ENCODE measurements around the gene PCDH9. TPM values are rescaled to one million over a fixed set of nuclear protein-coding genes. Genes with fewer than 3 reads are reported as not detected.

The PCDH9 gene
- total RNA-seq, 1 donor from 2014 or later: 3.7 TPM

DNA sequence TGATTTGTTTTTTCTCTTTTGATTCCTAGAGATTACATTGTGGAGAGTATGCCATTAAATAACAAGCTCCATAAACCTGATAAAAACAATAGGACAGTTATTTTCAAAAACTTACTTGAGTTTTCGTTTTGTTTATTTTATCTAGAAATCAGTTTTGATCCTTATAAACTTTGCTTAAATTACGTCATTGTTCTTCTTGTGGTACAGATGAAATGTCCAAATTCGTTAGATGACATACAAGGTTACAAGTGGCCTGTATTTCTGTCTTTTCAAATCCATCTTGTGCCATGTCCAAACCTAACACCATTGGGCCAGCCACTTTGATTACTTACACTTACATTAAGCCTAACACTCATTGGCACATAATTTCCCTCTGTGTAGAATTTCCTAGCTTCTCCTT, 372.0 kb downstream of the PCDH9 start:
- Histone ChIP-seq H3K9me3 (no peaks in the 10 kb centered on the region), H3K27me3 (no peaks in the 10 kb centered on the region), H3K4me3 (no peak overlapping the region), H3K4me1 (no peaks in the 10 kb centered on the region), H3K27ac (no peak overlapping the region), H3K36me3 (no peaks in the 10 kb centered on the region)
- TF ChIP-seq POLR2AphosphoS5 (IDR thresholded peaks at IDR 0.05; ENCODE audit: insufficient read depth in 1 of 2, low read depth in 1 of 2) (no peak), CTCF (IDR thresholded peaks at IDR 0.05) (no peak), POLR2A (IDR thresholded peaks at IDR 0.05) (no peak)
- intact Hi-C loops (cut with DNase I): no loop called here
- no peak for DNase-seq (ENCODE audit: extremely low spot score in 2 of 2)

DNA sequence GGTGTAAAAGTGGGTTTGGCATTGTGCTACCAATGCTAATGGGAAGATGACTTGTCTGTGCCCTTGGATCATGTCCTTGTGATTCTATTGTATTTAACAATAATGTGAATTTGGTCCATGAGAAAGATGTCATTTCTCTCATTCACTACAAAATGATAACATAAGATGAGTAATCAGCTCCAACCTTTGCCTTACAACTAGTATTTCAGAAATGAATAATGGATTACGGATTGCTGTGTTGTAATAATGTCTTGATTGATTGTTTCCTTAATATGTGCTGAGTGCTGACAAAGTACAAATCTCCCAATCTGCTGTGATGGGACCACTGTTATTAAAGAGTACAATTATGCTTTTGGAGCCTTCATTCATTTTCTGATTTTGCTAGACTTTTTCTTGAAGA, 375.0 kb downstream of the PCDH9 start:
- intact Hi-C loops (cut with DNase I): no loop called here
- no peaks in the 10 kb centered on the region for H3K36me3 ChIP-seq
- no peak overlapping the region for H3K27ac ChIP-seq
- no peaks in the 10 kb centered on the region for H3K9me3 ChIP-seq
- H3K4me1 ChIP-seq: no peaks in the 10 kb centered on the region
- TF ChIP-seq CTCF (IDR thresholded peaks at IDR 0.05) (no peak), POLR2A (IDR thresholded peaks at IDR 0.05) (no peak), POLR2AphosphoS5 (IDR thresholded peaks at IDR 0.05; ENCODE audit: insufficient read depth in 1 of 2, low read depth in 1 of 2) (no peak)
- no peak for DNase-seq (ENCODE audit: extremely low spot score in 2 of 2)
- H3K4me3 ChIP-seq: no peak overlapping the region
- H3K27me3 ChIP-seq: no peaks in the 10 kb centered on the region

- Histone ChIP-seq H3K4me1 (no peaks in the 10 kb centered on the region), H3K4me3 (no peak overlapping the region), H3K9me3 (no peaks in the 10 kb centered on the region), H3K27me3 (no peaks in the 10 kb centered on the region), H3K27ac (no peak overlapping the region), H3K36me3 (no peaks in the 10 kb centered on the region)
- TF ChIP-seq POLR2A (IDR thresholded peaks at IDR 0.05): no peak
- TF ChIP-seq CTCF (IDR thresholded peaks at IDR 0.05): no peak
- no peak for TF ChIP-seq POLR2AphosphoS5 (IDR thresholded peaks at IDR 0.05; ENCODE audit: insufficient read depth in 1 of 2, low read depth in 1 of 2)
- intact Hi-C loops (cut with DNase I): no loop called here
- no peak for DNase-seq (ENCODE audit: extremely low spot score in 2 of 2)
Observed at GRCh38 chr13:66853564-66853963, 376.6 kb downstream of the PCDH9 start.

- Histone ChIP-seq H3K4me1 (no peaks in the 10 kb centered on the region), H3K36me3 (no peaks in the 10 kb centered on the region), H3K9me3 (no peaks in the 10 kb centered on the region), H3K27me3 (no peaks in the 10 kb centered on the region), H3K27ac (no peak overlapping the region), H3K4me3 (no peak overlapping the region)
- no peak for TF ChIP-seq POLR2AphosphoS5 (IDR thresholded peaks at IDR 0.05; ENCODE audit: insufficient read depth in 1 of 2, low read depth in 1 of 2)
- TF ChIP-seq CTCF (IDR thresholded peaks at IDR 0.05): no peak
- TF ChIP-seq POLR2A (IDR thresholded peaks at IDR 0.05): no peak
- DNase-seq (ENCODE audit: extremely low spot score in 2 of 2): no peak
- intact Hi-C loops (cut with DNase I): no loop called here
Observed at GRCh38 chr13:66849706-66850105, 380.4 kb downstream of the PCDH9 start.

- Histone ChIP-seq H3K27ac (no peak overlapping the region), H3K4me1 (no peaks in the 10 kb centered on the region), H3K27me3 (no peaks in the 10 kb centered on the region), H3K4me3 (no peak overlapping the region), H3K9me3 (no peaks in the 10 kb centered on the region), H3K36me3 (no peaks in the 10 kb centered on the region)
- intact Hi-C loops (cut with DNase I): no loop called here
- no peak for TF ChIP-seq POLR2A (IDR thresholded peaks at IDR 0.05)
- no peak for TF ChIP-seq POLR2AphosphoS5 (IDR thresholded peaks at IDR 0.05; ENCODE audit: insufficient read depth in 1 of 2, low read depth in 1 of 2)
- no peak for TF ChIP-seq CTCF (IDR thresholded peaks at IDR 0.05)
- DNase-seq (ENCODE audit: extremely low spot score in 2 of 2): no peak
Observed at GRCh38 chr13:66847541-66847940, 382.6 kb downstream of the PCDH9 start.
